Kidney epithelial cell (primary cell): ENCODE measurements around the gene UPK2. TPM values are rescaled to one million over a fixed set of nuclear protein-coding genes. Genes with fewer than 3 reads are reported as not detected.

Experiments used
- DNase-seq: peaks from one replicate; pipeline ENCODE4 v3.0.0-alpha.2; 2010; ENCODE audit warnings: low read depth
- H3K27me3 ChIP-seq: 2 replicates; pipeline ENCODE4 v1.6.0; 2011; ENCODE audit warnings: low read length; ENCODE audit not compliant: control insufficient read depth, insufficient read depth
- H3K36me3 ChIP-seq: 2 replicates; pipeline ENCODE4 v1.5.1; 2011; ENCODE audit warnings: low read length; ENCODE audit not compliant: control insufficient read depth, insufficient read depth
- H3K4me3 ChIP-seq: 2 replicates; pipeline ENCODE4 v1.5.1; 2011; ENCODE audit warnings: low read depth, mild to moderate bottlenecking, control low read depth, low read length
- total RNA-seq: library from RNA; depleted of rRNA; stranded (reverse); fragments of >200 nt; gene quantifications from 2 replicates; pipeline ENCODE4 v1.2.3, GENCODE V29; 2015
- TF ChIP-seq, protein P1 (sequence below): IDR thresholded peaks from 2 replicates; pipeline ENCODE4 v1.5.1; 2011; ENCODE audit warnings: mild to moderate bottlenecking, moderate library complexity, low read length, control low read depth, inconsistent platforms; ENCODE audit not compliant: insufficient read depth, poor library complexity, severe bottlenecking

UPK2 gene
- total RNA-seq, 1 donor from 2014 or later, result 0.25 TPM

DNA sequence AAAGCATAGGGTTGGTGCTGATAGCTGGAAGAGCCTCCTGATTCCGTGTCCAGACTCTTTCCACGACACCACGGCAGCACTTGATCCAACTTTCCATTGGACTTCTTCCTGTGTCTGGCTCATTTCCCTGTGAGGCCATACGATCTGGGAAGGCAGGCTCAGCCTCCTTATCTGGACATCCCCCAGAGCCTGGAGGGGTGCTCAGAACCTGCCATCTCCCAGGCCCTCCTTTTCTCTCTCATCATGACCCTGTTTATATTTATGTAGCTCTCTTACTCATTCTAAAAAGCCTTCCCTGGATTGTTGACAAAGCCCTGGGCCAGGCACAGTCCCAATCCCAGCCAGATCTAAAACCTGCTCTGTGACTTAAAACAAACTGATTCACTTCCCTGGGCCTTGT, 22.6 kb upstream of the UPK2 start:
- H3K36me3 ChIP-seq, result no peaks in the 10 kb centered on the region
- no peak for DNase-seq
- H3K4me3 ChIP-seq, result no peak overlapping the region
- TF ChIP-seq, protein P1, sequence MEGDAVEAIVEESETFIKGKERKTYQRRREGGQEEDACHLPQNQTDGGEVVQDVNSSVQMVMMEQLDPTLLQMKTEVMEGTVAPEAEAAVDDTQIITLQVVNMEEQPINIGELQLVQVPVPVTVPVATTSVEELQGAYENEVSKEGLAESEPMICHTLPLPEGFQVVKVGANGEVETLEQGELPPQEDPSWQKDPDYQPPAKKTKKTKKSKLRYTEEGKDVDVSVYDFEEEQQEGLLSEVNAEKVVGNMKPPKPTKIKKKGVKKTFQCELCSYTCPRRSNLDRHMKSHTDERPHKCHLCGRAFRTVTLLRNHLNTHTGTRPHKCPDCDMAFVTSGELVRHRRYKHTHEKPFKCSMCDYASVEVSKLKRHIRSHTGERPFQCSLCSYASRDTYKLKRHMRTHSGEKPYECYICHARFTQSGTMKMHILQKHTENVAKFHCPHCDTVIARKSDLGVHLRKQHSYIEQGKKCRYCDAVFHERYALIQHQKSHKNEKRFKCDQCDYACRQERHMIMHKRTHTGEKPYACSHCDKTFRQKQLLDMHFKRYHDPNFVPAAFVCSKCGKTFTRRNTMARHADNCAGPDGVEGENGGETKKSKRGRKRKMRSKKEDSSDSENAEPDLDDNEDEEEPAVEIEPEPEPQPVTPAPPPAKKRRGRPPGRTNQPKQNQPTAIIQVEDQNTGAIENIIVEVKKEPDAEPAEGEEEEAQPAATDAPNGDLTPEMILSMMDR, result no peak
- H3K27me3 ChIP-seq, result no peaks in the 10 kb centered on the region

DNA sequence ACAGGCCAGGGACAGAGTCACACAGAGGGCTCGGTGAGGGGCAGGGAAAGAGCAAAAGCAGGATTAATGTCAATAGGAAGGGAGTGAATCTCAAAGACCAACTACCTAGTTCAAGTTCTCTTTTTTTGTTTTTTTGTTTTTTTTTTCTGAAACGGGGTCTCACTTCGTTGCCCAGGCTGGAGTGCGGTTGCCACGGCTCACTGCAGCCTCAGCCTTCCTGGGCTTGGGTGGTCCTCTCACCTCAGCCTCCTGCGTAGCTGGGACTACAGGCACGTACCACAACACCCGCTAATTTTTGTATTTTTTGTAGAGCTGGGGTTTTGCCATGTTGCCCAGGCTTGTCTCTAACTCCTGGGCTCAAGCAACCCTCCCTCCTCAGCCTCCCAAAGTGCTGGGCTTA, 20.7 kb upstream of the UPK2 start:
- H3K4me3 ChIP-seq, result no peak overlapping the region
- no peak for DNase-seq
- H3K36me3 ChIP-seq, result no peaks in the 10 kb centered on the region
- H3K27me3 ChIP-seq, result no peaks in the 10 kb centered on the region
- TF ChIP-seq, protein P1, result no peak

DNA sequence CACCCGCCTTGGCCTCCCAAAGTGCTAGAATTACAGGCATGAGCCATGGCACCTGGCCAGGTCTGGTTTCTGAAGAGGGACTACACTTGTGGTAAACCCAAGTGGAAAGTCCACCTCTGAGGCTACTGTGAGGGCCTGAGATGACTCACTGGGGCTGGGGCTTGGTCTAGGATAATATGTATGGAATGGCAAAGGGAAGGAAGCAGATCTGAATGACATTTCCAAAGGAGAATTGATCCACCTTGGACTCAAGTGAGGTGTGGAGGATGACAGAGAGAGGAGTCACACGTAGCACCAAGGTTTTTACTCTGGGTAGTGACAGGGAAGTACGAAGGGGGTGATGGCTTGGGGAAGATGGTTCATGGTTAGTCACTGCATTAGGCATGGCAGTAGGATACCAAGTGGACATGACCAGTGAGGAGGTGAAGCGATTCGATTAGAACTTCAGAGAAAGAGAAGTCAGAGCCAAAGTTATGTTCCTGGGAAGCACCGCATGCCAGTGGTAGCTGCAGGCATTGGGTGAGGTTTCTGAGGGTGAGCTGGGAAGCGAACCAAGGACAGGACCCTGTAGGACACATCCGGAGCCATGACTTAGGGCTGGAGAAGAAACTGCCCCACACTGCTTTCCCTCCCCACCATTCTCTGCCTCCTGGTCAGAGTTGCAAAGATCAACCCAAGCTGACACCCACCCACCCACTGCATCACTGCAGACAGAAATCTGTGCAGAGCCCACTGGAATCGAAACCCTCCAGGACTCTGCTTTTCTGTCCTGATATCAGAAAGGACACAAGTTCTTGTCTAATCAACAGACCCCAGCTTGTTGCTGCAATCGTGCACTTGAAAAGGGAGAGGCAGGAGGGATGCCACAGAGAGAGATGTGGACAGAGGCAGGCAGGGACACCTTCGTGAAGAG, 17.4 kb upstream of the UPK2 start:
- H3K36me3 ChIP-seq, result no peaks in the 10 kb centered on the region
- H3K27me3 ChIP-seq, result no peaks in the 10 kb centered on the region
- H3K4me3 ChIP-seq, result no peak overlapping the region
- TF ChIP-seq, protein P1, result no peak
- DNase-seq, result peak; percentile 79

DNA sequence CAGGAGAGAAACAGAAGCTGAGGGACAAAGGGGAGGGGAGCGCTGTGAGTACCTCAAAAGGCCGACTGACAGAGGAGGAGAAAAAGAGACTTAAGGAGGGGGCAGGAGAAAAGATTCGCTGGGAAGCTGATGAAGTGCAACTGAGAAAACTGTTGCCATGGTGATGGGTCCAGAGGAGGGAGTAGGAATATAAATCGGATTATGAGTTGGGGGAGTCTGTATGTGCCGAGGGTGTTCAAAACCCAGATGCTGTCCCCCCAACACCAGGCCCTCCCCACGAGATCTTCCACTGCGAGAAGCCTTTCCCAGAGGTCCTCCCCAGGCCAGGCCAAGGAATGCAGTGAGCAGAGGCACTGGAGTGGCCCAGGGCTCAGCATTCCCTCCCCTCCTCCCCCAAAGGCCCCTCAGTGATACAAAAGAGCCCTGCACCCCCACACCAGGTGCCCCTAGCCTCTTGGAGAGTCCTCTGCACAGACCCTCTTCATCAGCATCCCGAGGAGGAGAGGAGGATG, 16.6 kb upstream of the UPK2 start:
- TF ChIP-seq, protein P1, result no peak
- no peak for DNase-seq
- no peaks in the 10 kb centered on the region for H3K27me3 ChIP-seq
- no peaks in the 10 kb centered on the region for H3K36me3 ChIP-seq
- H3K4me3 ChIP-seq, result no peak overlapping the region

DNA sequence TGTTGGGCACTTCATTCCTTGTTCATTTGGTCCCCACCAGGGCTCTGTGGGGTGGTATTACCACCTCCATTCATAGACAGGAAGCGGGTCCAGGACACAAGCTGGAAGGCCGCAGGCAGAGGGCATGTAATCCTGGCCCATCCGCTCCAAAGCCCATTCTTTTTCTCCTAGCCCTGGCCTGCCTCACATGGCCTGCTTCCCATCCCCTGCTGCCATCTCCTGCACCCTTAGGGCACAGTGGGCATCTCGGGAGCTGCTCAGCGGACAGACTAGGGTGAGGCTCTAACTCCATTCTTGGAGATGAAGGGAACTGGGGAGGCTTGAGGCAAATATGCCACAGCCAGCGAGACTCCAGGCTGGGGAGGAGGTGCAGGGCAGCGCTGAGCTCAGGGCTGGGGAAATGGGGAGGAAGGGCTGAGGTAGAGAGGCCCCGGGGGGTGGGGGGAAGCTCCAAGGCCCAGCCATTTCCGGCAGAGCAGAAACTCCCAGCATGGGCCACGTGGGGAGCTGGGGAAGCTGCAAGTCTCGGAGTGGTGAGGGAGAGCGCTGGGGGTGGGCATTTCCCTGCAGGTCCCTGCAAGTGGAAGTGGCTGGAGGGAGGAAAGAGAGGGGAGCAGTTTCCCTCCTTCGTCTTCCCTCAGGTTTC, 16.0 kb upstream of the UPK2 start:
- H3K27me3 ChIP-seq, result no peaks in the 10 kb centered on the region
- H3K36me3 ChIP-seq, result no peaks in the 10 kb centered on the region
- no peak overlapping the region for H3K4me3 ChIP-seq
- no peak for DNase-seq
- TF ChIP-seq, protein P1, result no peak
